H9 (cell line): Measurements from ENCODE around the gene ADGRL2. TPM values are rescaled to one million over a fixed set of nuclear protein-coding genes. Genes with fewer than 3 reads are reported as not detected.

ENCODE experiments used
- DNase-seq: peaks from one replicate; pipeline ENCODE4 v3.0.0-alpha.2; 2017
- H2AFZ ChIP-seq: one replicate; pipeline ENCODE4 v1.6.1; 2013; ENCODE audit warnings: mild to moderate bottlenecking, low read length, control low read depth, moderate library complexity
- H2AK5ac ChIP-seq: 2 replicates; pipeline ENCODE4 v1.6.1; 2013; ENCODE audit warnings: low read length, control low read depth, mixed read lengths; ENCODE audit not compliant: insufficient read length
- H2BK120ac ChIP-seq: one replicate; pipeline ENCODE4 v1.6.1; 2013; ENCODE audit warnings: low read depth, mild to moderate bottlenecking, low read length, control low read depth, inconsistent platforms; ENCODE audit not compliant: poor library complexity, severe bottlenecking
- H2BK12ac ChIP-seq: 2 replicates; pipeline ENCODE4 v1.6.1; 2013; ENCODE audit warnings: low read length, control low read depth, mixed read lengths, low read depth; ENCODE audit not compliant: insufficient read length
- H2BK15ac ChIP-seq: 2 replicates; pipeline ENCODE4 v1.6.1; 2013; ENCODE audit warnings: low read depth, low read length, control low read depth
- H2BK20ac ChIP-seq: one replicate; pipeline ENCODE4 v1.6.1; 2013; ENCODE audit warnings: low read depth, mild to moderate bottlenecking, low read length, control low read depth, inconsistent platforms; ENCODE audit not compliant: poor library complexity, severe bottlenecking
- H2BK5ac ChIP-seq: 2 replicates; pipeline ENCODE4 v1.6.1; 2013; ENCODE audit warnings: low read length, control low read depth, mixed read lengths; ENCODE audit not compliant: insufficient read length
- H3K14ac ChIP-seq: 2 replicates; pipeline ENCODE4 v1.6.1; 2013; ENCODE audit warnings: low read length, control low read depth; ENCODE audit not compliant: insufficient read depth
- H3K18ac ChIP-seq: 2 replicates; pipeline ENCODE4 v1.6.1; 2013; ENCODE audit warnings: low read depth, mild to moderate bottlenecking, mixed read lengths, low read length, control low read depth; ENCODE audit not compliant: insufficient read length
- H3K23ac ChIP-seq: 2 replicates; pipeline ENCODE4 v1.6.1; 2013; ENCODE audit warnings: low read length, control low read depth, mixed read lengths, low read depth; ENCODE audit not compliant: insufficient read length
- H3K23me2 ChIP-seq: 2 replicates; pipeline ENCODE4 v1.6.1; 2013; ENCODE audit warnings: low read depth, mild to moderate bottlenecking, mixed read lengths, low read length, control low read depth; ENCODE audit not compliant: insufficient read length, poor library complexity, severe bottlenecking
- H3K27ac ChIP-seq: 2 replicates; pipeline ENCODE4 v1.5.1; 2013; ENCODE audit warnings: low read length, control low read depth, mixed read lengths, low read depth; ENCODE audit not compliant: insufficient read length
- H3K27me3 ChIP-seq: 2 replicates; pipeline ENCODE4 v1.6.1; 2013; ENCODE audit warnings: low read length, control low read depth, inconsistent platforms; ENCODE audit not compliant: insufficient read depth
- H3K4ac ChIP-seq: 2 replicates; pipeline ENCODE4 v1.6.1; 2013; ENCODE audit warnings: low read depth, mild to moderate bottlenecking, control low read depth, inconsistent platforms, low read length, moderate library complexity
- H3K4me1 ChIP-seq: 2 replicates; pipeline ENCODE4 v1.6.1; 2013; ENCODE audit warnings: low read length, control low read depth, inconsistent platforms; ENCODE audit not compliant: insufficient read depth
- H3K4me2 ChIP-seq: 2 replicates; pipeline ENCODE4 v1.6.1; 2013; ENCODE audit warnings: low read length, control low read depth, mixed read lengths; ENCODE audit not compliant: insufficient read length, insufficient read depth
- H3K56ac ChIP-seq: 2 replicates; pipeline ENCODE4 v1.6.1; 2013; ENCODE audit warnings: low read depth, mild to moderate bottlenecking, mixed read lengths, low read length, control low read depth; ENCODE audit not compliant: insufficient read length
- H3K79me1 ChIP-seq: 2 replicates; pipeline ENCODE4 v1.6.1; 2013; ENCODE audit warnings: low read depth, mild to moderate bottlenecking, moderate library complexity, low read length, control low read depth, inconsistent platforms; ENCODE audit not compliant: insufficient read depth, poor library complexity, severe bottlenecking
- H3K79me2 ChIP-seq: 2 replicates; pipeline ENCODE4 v1.6.1; 2013; ENCODE audit warnings: low read length, control low read depth, inconsistent platforms; ENCODE audit not compliant: insufficient read depth
- H3K9ac ChIP-seq: 2 replicates; pipeline ENCODE4 v1.6.1; 2013; ENCODE audit warnings: low read length, control low read depth, mixed read lengths; ENCODE audit not compliant: insufficient read length; ENCODE audit errors: extremely low read depth
- H3K9me3 ChIP-seq: one replicate; pipeline ENCODE4 v1.6.1; 2013; ENCODE audit warnings: low read depth, low read length, inconsistent platforms; ENCODE audit not compliant: control insufficient read depth
- H3T11ph ChIP-seq: one replicate; pipeline ENCODE4 v1.6.1; 2013; ENCODE audit warnings: mild to moderate bottlenecking, low read length, control low read depth, inconsistent platforms
- H4K20me1 ChIP-seq: one replicate; pipeline ENCODE4 v1.6.1; 2013; ENCODE audit not compliant: control insufficient read depth, insufficient read length, insufficient read depth
- H4K5ac ChIP-seq: 2 replicates; pipeline ENCODE4 v1.6.1; 2013; ENCODE audit warnings: low read depth, mild to moderate bottlenecking, mixed read lengths, low read length, control low read depth; ENCODE audit not compliant: insufficient read length
- H4K8ac ChIP-seq: replicated peaks from 2 replicates; pipeline ENCODE4 v1.6.1; 2013; ENCODE audit warnings: low read length, control low read depth, mixed read lengths, low read depth; ENCODE audit not compliant: insufficient read length
- H4K91ac ChIP-seq: 2 replicates; pipeline ENCODE4 v1.6.1; 2013; ENCODE audit warnings: low read depth, mild to moderate bottlenecking, moderate library complexity, mixed read lengths, low read length, control low read depth; ENCODE audit not compliant: insufficient read length
- H3K27ac Mint-ChIP-seq, 3 experiments: 2 replicates in 2 of 3; 3 replicates in 1 of 3; pipeline ENCODE4 v1.8.0; 2020 to 2021; ENCODE audit warnings: mixed read lengths in 3 of 3, mild to moderate bottlenecking in 1 of 3, moderate library complexity in 1 of 3
- H3K27me3 Mint-ChIP-seq: 2 replicates; pipeline ENCODE4 v1.8.0; 2021; ENCODE audit warnings: low read depth, mild to moderate bottlenecking, moderate library complexity, mixed read lengths
- H3K36me3 Mint-ChIP-seq, 3 experiments: 2 replicates in 2 of 3; 3 replicates in 1 of 3; pipeline ENCODE4 v1.8.0; 2020 to 2021; ENCODE audit warnings: low read depth in 3 of 3, mixed read lengths in 3 of 3; ENCODE audit not compliant: insufficient read depth in 1 of 3
- H3K4me1 Mint-ChIP-seq, 2 experiments: 2 replicates each; pipeline ENCODE4 v1.8.0; 2020; ENCODE audit warnings: mixed read lengths in 2 of 2
- H3K4me3 Mint-ChIP-seq, 2 experiments: 2 replicates in 1 of 2; 3 replicates in 1 of 2; pipeline ENCODE4 v1.8.0; 2020 to 2021; ENCODE audit warnings: mild to moderate bottlenecking in 2 of 2, mixed read lengths in 2 of 2, moderate library complexity in 1 of 2
- H3K9me3 Mint-ChIP-seq, 2 experiments: 2 replicates in 1 of 2; 3 replicates in 1 of 2; pipeline ENCODE4 v1.8.0; 2020; ENCODE audit warnings: mild to moderate bottlenecking in 2 of 2, mixed read lengths in 2 of 2, moderate library complexity in 1 of 2
- WGBS: extraction: QIAGEN DNeasy Blood & Tissue Kit; methylation state at CpG from one replicate; pipeline ENCODE4 v1.1.7; 2013; ENCODE audit warnings: missing lambda C conversion rate, low lambda C conversion rate, mixed read lengths; ENCODE audit not compliant: insufficient read length; ENCODE audit errors: extremely low coverage; 5-methylcytosine and 5-hydroxymethylcytosine counted together
- total RNA-seq: library from RNA; stranded (reverse); gene quantifications from 2 replicates; pipeline ENCODE4 v1.2.1, GENCODE V29; 2021
- TF ChIP-seq, protein P1 (sequence below): fragments of 200-600 bp; sonication (generic); conservative IDR thresholded peaks from 3 replicates; pipeline ENCODE4 v1.8.0; 2021; ENCODE audit warnings: antibody characterized with exemption, mild to moderate bottlenecking

Gene ADGRL2
- total RNA-seq, 1 experiment from 2014 or later, result 119 TPM

DNA sequence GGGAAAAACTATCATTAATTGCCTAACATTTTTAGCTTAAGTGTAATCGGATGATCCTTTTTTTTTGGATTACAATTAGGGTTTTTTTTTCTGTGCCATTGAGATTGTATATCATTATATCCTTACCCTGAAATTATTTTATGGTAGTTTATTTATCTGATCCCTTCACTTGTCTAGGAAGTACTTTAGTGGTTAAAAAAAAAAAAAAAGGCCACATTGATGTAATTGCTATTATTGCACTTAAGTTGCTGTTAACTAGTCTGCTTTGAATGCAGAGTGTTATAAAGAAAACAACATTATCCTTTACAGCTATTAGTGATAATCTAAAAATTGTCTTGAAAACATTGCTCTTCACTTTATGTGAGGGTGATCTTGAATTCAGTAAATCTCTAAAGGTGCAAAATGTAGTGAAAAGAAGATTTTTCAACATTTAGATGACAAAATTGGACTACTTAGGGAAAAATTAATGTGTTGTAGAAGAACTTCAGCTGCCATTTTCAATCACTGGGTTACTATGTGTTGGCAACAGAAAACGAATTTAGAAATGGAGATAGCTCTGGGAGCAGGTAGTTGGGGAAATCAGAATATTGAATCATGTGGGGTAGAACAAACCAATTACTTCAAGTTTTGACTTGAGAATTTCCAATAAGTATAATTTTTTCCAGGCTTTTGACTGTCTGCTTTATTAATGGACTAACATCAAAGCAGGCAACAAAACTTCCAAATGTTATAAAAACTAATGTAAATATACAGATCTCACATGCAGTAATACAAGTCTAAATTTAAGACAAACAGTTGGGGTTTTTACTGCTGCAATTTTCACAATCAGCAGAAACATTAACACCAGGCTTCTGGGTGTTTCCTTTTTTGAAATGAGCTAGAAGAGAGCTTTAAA, 5.0 kb downstream of the ADGRL2 start:
- peaks cover 54 to 58% of the 10 kb centered on the region in 2 experiments for H3K4me1 Mint-ChIP-seq
- no peaks in the 10 kb centered on the region for H3K27me3 ChIP-seq
- peak overlapping the region in 2 of 3 experiments; percentile 3 to 75; a peak in 3 of 7 replicates for H3K27ac Mint-ChIP-seq

More for the DNA sequence above, 5.0 kb downstream of the ADGRL2 start:
- no peak overlapping the region for H2BK20ac ChIP-seq
- no peak overlapping the region for H4K91ac ChIP-seq
- no peak overlapping the region for H3K56ac ChIP-seq
- WGBS, result no CpG with 5 or more reads among the region's 2 CpGs
- no peak overlapping the region for H3K9ac ChIP-seq
- H2AFZ ChIP-seq, result no peak overlapping the region
- no peaks in the 10 kb centered on the region for H3K9me3 ChIP-seq
- no peak overlapping the region for H3K23ac ChIP-seq
- H2BK12ac ChIP-seq, result no peak overlapping the region
- H4K5ac ChIP-seq, result no peak overlapping the region
- no peak overlapping the region for H2BK15ac ChIP-seq
- no peaks in the 10 kb centered on the region for H3K79me1 ChIP-seq
- Mint-ChIP-seq H3K36me3 (peaks cover 0 to 1% (median 0%) of the 10 kb centered on the region in 3 experiments; a peak in 1 of 7 replicates), H3K27me3 (no peaks in the 10 kb centered on the region), H3K9me3 (no peaks in the 10 kb centered on the region), H3K4me3 (peak overlapping the region; percentile 29 to 67)
- no peak overlapping the region for H3K18ac ChIP-seq
- no peak overlapping the region for H2BK120ac ChIP-seq
- no peak overlapping the region for H3K4me2 ChIP-seq
- DNase-seq, result no peak
- H4K20me1 ChIP-seq, result no peaks in the 10 kb centered on the region
- no peak overlapping the region for H4K8ac ChIP-seq
- no peak overlapping the region for H3K14ac ChIP-seq
- H2BK5ac ChIP-seq, result no peak overlapping the region
- no peak overlapping the region for H3T11ph ChIP-seq
- H2AK5ac ChIP-seq, result no peak overlapping the region
- H3K79me2 ChIP-seq, result peaks cover 21% of the 10 kb centered on the region; the same call in 1 of the 2 replicates
- peaks cover 2% of the 10 kb centered on the region; the same call in 1 of the 2 replicates for H3K4me1 ChIP-seq
- H3K23me2 ChIP-seq, result peaks cover 10% of the 10 kb centered on the region
- TF ChIP-seq, protein P1, sequence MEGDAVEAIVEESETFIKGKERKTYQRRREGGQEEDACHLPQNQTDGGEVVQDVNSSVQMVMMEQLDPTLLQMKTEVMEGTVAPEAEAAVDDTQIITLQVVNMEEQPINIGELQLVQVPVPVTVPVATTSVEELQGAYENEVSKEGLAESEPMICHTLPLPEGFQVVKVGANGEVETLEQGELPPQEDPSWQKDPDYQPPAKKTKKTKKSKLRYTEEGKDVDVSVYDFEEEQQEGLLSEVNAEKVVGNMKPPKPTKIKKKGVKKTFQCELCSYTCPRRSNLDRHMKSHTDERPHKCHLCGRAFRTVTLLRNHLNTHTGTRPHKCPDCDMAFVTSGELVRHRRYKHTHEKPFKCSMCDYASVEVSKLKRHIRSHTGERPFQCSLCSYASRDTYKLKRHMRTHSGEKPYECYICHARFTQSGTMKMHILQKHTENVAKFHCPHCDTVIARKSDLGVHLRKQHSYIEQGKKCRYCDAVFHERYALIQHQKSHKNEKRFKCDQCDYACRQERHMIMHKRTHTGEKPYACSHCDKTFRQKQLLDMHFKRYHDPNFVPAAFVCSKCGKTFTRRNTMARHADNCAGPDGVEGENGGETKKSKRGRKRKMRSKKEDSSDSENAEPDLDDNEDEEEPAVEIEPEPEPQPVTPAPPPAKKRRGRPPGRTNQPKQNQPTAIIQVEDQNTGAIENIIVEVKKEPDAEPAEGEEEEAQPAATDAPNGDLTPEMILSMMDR, result no peak
- H3K27ac ChIP-seq, result no peak overlapping the region
- no peak overlapping the region for H3K4ac ChIP-seq
